DMS 273 (cell line): ENCODE results near the gene KRTAP5-9.
A peak's percentile ranks its signal among the peaks of the same experiment; 100 is the strongest.
"Not testable (repeated sequence)": the region's sequence is repeated elsewhere in the genome, so short reads cannot be mapped to it uniquely, and the experiment has no call there.

ENCODE experiments used
- DNase-seq: peaks from one replicate; lab custom pipeline; 2025; ENCODE audit not compliant: unreplicated experiment; lab: John Stamatoyannopoulos, UW

Gene KRTAP5-9

GRCh38 chr11:71532036-71532610, 16.1 kb upstream of the KRTAP5-9 start:
- DNase-seq, result no peak

- not testable (repeated sequence) for DNase-seq
Measured at GRCh38 chr11:71534711-71535608, 13.3 kb upstream of the KRTAP5-9 start.

GRCh38 chr11:71535825-71536224, 12.4 kb upstream of the KRTAP5-9 start:
- no peak for DNase-seq

DNA sequence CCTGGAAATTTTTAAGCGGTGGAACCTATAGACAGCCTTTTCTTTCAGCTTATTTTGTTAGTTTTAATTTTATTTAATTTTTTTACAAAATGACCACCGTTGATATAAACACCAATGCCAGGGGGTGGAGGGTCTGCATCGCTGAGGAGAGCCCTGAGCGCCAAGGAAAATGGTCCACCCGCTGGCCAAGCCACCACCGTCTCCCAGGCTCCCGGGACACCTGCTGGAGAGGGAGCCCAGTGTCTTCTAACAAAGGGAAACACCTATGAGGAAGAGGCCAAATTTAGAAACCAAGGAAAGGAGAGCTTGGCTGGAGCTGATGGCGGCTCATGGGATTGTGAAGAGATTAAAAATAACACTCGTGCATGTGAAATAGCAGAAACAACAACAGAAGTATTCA, 10.7 kb upstream of the KRTAP5-9 start:
- no peak for DNase-seq

DNA sequence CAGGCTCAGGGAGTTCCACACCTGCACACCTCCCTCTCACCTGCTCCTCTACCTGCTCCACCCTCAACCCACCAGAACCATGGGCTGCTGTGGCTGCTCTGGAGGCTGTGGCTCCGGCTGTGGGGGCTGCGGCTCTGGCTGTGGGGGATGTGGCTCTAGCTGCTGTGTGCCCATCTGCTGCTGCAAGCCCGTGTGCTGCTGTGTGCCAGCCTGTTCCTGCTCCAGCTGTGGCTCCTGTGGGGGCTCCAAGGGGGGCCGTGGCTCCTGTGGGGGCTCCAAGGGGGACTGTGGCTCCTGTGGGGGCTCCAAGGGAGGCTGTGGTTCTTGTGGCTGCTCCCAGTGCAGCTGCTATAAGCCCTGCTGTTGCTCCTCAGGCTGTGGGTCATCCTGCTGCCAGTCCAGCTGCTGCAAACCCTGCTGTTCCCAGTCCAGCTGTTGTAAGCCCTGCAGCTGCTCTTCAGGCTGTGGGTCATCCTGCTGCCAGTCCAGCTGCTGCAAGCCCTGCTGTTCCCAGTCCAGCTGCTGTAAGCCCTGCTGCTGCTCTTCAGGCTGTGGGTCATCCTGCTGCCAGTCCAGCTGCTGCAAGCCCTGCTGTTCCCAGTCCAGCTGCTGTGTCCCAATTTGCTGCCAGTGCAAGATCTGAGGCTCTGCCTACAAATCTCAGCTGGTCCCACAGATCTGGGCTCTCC, 10.1 kb upstream of the KRTAP5-9 start, which contains the start of gene KRTAP5-8:
Gene KRTAP5-8, plus strand, starts transcription at position 49 of the 689 bp plus-strand sequence. Its CDS starts 31 bp downstream, at position 80.
- DNase-seq, result peak; percentile 15

DNA sequence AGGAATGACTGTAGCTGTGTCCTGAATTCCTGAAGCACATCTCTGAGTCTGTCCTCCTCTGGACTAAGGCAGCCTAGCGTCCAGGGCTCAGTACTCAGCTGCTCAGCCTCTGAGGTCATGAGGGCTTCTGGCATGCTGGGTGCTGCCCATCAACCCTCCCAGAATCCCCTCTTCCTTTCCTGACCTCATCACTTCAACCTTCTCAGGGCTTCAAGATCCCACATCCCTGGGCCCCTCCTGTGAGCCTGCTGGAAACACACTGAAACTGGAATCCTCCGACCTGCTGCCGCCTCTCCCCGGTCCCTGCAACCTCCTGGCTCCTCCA, 9.6 kb upstream of the KRTAP5-9 start:
- no peak for DNase-seq

DNA sequence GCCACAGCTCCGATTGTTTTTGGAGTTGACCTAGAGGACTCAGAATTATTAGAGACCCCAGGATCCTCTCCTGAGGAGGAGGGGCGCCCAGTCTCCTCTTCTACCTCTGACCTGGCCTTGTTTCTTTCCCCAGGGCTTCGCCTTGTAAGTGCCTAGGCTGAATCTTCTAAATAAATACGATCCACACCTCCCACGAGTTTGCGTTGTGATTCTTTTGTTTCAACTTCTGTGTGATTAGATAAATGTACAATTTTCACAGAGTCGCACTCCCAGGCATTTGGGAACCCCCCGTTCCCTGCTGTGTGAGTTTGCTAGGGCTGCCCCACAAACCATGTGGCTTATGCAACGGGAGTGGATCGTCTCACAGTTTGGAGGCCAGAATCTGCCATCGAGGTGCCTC, 9.2 kb upstream of the KRTAP5-9 start:
- DNase-seq, result no peak

GRCh38 chr11:71539971-71540370, 8.2 kb upstream of the KRTAP5-9 start:
- not testable (repeated sequence) for DNase-seq

GRCh38 chr11:71540521-71541304, 7.5 kb upstream of the KRTAP5-9 start:
- DNase-seq, result not testable (repeated sequence)

DNA sequence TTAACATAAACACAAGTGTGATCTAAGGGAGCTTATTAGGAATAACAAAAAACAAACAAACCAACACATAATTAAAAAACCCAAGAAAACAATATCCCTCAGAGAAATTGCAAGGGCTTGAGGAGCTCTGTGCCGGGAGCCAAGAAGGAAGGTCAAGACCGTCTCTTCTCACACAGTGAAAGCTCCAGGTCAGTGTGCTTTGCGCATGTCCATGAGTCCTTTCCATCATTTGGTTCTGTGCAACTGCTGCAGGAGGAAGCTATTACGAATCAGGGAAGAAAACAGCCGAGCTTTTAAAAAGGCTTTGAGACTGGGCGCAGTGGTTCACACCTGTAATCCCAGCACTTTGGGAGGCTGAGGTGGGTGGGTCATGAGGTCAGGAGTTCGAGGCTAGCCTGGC, 5.8 kb upstream of the KRTAP5-9 start:
- DNase-seq, result no peak

GRCh38 chr11:71542879-71543777, 5.1 kb upstream of the KRTAP5-9 start:
- no peak for DNase-seq

DNA sequence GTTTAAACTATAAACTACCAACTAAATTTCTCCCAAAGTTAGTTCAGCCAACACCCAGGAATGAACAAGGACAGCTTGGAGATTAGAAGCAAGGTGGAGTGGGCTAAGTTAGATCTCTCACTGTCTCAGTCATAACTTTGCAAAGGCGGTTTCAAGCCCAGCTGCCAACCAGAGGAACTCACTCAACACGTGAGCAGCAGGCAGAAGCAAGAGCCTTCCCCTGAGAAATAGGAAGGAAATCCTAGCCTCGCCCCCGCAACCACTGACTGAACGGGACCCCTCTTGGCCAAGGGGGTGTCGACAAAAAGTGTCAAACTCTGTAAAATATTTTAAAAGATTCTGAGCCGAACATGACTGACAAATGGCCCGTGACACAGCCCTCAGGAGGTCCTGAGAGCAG, 4.4 kb upstream of the KRTAP5-9 start:
- DNase-seq, result no peak

- DNase-seq, result no peak
Measured at GRCh38 chr11:71544525-71545214, 3.5 kb upstream of the KRTAP5-9 start.

DNA sequence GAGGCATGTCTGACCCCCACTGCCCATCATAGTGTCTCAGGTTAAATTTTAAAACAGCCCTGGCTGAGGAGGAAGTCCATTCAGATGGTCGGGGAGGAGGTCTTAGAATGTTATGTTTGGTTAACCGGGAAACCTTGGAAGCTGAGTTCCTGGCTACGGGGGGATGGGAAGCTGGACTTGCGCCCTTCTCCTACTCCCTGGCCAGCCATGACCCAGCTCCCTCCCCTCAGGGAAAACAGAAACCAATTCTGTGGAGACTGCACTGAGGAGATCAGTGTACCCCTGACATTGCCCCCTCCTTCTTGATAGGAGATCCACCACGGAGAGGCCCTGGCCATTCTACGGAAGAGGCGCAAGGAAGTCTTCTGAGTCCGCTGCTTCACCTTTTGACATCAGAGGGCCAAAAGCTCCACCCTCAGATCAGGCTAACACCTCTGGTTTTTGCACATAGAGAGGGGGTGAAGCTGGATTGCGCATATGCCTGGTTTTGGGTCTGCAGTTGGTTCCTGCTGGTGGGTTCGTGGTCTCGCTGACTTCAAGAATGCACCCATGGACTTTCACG, 2.7 kb upstream of the KRTAP5-9 start:
- DNase-seq, result no peak

- DNase-seq, result no peak
Measured at GRCh38 chr11:71548716-71549151, 514 bp downstream of the KRTAP5-9 start.

DNA sequence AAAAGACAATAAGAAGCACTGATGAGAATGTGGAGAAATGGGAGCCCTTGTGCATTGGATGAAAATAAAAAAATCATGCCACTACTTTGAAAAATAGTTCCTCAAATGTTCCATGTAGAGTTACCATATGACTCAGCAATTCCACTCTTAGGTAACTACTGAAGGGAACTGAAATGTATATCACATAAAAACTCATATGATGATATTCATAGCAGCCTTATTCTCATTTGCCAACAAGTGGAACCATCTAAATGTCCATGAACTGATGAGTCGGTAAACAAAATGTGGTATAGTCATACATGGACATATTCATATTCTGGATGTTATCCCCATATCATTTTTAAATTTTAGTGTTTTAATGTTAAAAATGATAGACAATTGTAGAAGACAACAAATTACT, 3.5 kb downstream of the KRTAP5-9 start:
- no peak for DNase-seq

DNA sequence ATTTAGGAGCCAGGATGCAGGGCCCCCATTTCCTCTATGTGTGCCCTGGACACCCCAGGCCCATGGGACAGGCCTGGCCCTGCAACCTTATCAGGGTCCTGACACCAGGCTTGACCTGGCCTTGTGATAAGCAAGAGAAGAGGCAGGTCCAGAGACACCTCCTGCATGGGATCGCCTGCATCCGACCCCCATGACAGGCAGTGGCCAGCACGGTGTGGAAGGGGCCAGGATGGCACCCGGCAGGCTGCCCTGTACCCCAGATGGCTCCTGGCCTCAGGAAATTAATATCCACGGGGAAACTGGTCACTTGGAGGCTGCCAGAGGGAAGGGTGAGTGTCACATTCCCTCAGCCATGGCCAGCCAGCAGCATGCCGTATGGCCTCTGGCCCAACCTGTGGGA, 6.8 kb downstream of the KRTAP5-9 start:
- no peak for DNase-seq

DNA sequence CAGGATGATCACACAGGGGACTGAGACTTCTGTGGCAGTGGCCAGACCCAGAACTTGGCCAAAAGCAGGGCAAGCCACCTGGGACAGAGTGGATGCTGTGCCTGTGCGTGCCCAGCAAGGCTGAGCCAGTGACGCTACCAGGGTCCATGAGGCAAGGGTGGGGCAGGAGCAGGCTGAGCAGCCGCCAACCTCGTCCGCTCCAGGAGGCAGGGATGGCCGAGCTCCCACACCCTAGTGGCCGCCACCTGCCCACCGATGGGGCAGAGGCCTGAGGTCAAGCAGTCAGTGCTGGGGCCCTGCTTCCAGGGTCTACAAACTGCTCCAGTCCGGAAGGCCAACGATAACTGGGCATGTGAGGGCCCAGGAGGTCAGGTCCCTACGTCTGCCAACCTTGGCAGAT, 7.3 kb downstream of the KRTAP5-9 start:
- DNase-seq, result no peak

- no peak for DNase-seq
Measured at GRCh38 chr11:71556018-71556417, 7.8 kb downstream of the KRTAP5-9 start.
